ENCODE results near the gene CCT3. TPM values are rescaled to one million over a fixed set of nuclear protein-coding genes. Genes with fewer than 3 reads are reported as not detected.

Gene CCT3
- total RNA-seq = 245 and 330 TPM in 2 replicates
- polyA plus RNA-seq = 282 and 287 TPM in 2 replicates

DNA sequence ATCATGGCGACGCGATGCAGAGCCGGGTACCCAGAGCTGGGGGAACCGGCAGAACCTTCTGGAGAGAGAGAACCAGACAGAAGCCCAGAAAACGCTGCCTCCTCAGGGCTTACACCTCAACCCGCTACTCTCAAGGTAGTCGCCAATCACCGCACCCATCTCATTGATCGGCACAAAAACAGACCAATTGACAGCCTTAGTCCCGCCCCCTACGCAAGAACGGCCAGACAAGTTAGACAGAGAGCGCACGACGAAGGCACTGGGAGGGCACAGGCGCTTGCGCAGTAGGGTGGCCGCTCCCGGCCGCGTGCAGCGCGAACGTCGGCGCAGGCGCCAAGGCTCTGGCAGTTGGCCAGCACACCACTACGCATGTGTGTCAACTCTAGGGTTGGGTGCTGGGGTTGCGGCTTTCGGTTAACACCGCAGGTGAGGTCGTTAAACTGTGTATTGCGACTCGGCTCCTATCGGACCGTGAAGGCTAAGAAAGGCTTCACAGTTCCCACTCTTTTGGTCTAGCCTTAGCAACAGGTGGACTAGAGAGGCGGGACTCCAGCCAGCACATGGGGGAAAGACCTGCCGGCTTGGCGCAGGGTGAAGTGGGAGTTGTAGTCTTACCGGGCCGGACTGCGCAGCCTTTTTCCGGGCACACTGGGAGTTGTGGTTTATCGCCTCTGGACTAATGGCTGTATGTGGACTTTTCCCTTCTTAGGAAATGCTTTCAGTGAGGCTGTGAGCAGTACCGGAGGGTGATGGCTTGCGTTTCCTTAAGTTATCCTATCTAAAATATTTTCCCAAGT, at the start of gene CCT3, which contains the start of gene TSACC:
TSS of gene CCT3 (minus strand) at position 113 of the 797 bp plus-strand sequence. CDS start at position 5, 108 bp downstream.
TSS of gene TSACC (plus strand) at position 347 of the 797 bp plus-strand sequence. CDS start 1,232 bp downstream, outside the sequence.
- H3K9me3 ChIP-seq (ENCODE audit: low read depth) = no peaks in the 10 kb centered on the region
- peak within 1 kb of the TSS; percentile 85 for H3K27ac ChIP-seq
- H3K4me1 ChIP-seq (ENCODE audit: low read depth) = peaks cover 9% of the 10 kb centered on the region
- peak; percentile 98 to 100 for DNase-seq (ENCODE audit: low read depth in 1 of 2, low spot score in 1 of 2)
- peak within 1 kb of the TSS; percentile 98 for H3K4me3 ChIP-seq
- H3K36me3 ChIP-seq = peaks cover 21% of the 10 kb centered on the region
- TF ChIP-seq, protein P1, sequence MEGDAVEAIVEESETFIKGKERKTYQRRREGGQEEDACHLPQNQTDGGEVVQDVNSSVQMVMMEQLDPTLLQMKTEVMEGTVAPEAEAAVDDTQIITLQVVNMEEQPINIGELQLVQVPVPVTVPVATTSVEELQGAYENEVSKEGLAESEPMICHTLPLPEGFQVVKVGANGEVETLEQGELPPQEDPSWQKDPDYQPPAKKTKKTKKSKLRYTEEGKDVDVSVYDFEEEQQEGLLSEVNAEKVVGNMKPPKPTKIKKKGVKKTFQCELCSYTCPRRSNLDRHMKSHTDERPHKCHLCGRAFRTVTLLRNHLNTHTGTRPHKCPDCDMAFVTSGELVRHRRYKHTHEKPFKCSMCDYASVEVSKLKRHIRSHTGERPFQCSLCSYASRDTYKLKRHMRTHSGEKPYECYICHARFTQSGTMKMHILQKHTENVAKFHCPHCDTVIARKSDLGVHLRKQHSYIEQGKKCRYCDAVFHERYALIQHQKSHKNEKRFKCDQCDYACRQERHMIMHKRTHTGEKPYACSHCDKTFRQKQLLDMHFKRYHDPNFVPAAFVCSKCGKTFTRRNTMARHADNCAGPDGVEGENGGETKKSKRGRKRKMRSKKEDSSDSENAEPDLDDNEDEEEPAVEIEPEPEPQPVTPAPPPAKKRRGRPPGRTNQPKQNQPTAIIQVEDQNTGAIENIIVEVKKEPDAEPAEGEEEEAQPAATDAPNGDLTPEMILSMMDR (IDR thresholded peaks at IDR 0.05; ENCODE audit: low read depth, low read length) = no peak
- H3K27me3 ChIP-seq = no peaks in the 10 kb centered on the region

DNA sequence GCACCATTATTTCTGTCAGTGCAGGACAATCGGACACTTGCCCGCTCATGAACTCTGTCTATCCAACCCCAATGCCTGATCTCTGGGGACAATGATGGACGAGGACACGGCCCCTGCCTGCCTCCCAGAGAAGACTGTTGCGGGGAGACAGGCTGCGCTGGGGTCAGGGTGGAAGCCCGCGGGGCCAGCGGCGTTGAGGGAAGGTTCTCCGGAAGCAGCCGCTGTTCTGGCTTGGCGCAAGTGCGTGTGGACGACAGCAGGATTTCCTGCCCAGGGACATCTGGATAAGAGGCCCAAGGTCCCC, 49.7 kb upstream of the CCT3 start:
- peak overlapping the region; percentile 8 for H3K4me3 ChIP-seq
- no peak overlapping the region for H3K27ac ChIP-seq
- DNase-seq (ENCODE audit: low read depth in 1 of 2, low spot score in 1 of 2) = peak in 1 of 2 donors; percentile 8
- no peaks in the 10 kb centered on the region for H3K4me1 ChIP-seq (ENCODE audit: low read depth)
- H3K27me3 ChIP-seq = peaks cover 55% of the 10 kb centered on the region
- H3K9me3 ChIP-seq (ENCODE audit: low read depth) = no peaks in the 10 kb centered on the region
- H3K36me3 ChIP-seq = no peaks in the 10 kb centered on the region
- TF ChIP-seq, protein P1 (IDR thresholded peaks at IDR 0.05; ENCODE audit: low read depth, low read length) = no peak

DNA sequence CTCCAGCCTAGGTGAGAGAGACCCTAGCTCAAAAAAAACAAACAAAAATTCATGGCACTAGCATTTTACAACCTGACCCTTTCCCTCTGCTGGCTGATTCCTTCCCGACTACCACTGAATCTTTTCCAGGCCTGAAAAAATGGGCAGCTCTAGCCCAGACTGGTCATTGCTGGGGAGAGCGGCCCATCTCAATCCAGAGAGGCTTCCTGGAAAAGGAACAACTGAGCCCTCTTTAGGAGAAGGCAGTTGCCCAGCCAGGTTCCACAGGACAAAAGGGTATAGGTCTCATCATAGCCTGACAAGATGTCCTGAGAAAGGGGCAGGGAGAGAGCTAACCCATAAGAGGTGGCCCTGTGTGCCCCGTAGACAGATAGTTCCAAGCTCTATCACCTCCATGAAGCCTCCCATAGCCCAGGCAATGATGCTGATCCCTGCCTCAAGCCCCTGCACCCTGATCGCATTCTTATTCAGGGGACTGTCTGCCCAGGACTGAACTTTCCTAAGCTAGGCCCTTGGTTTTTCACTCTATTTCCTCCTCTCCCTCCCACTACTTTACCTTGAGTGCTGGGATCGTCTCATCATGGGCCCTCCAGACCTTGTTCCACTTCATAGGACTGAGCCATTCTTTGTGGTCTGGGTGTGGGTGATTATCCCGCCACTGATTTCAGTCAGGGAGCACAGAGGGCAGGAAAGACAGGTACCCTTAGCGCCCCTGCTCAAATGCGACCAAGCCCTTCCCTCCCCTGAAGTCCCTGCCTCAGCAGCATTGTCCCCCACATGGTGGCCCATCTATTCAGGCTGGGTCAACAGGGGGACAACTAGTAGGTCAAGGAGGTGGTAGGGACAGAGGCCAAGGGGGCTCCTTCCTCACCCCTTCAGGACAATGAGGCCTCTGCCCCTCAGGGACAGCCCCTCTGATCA, 49.1 kb upstream of the CCT3 start:
- TF ChIP-seq, protein P1 (IDR thresholded peaks at IDR 0.05; ENCODE audit: low read depth, low read length) = no peak
- H3K4me1 ChIP-seq (ENCODE audit: low read depth) = peaks cover 5% of the 10 kb centered on the region
- H3K4me3 ChIP-seq = no peak overlapping the region
- no peaks in the 10 kb centered on the region for H3K9me3 ChIP-seq (ENCODE audit: low read depth)
- H3K27me3 ChIP-seq = peaks cover 55% of the 10 kb centered on the region
- no peak for DNase-seq (ENCODE audit: low read depth in 1 of 2, low spot score in 1 of 2)
- H3K27ac ChIP-seq = no peak overlapping the region
- H3K36me3 ChIP-seq = no peaks in the 10 kb centered on the region

DNA sequence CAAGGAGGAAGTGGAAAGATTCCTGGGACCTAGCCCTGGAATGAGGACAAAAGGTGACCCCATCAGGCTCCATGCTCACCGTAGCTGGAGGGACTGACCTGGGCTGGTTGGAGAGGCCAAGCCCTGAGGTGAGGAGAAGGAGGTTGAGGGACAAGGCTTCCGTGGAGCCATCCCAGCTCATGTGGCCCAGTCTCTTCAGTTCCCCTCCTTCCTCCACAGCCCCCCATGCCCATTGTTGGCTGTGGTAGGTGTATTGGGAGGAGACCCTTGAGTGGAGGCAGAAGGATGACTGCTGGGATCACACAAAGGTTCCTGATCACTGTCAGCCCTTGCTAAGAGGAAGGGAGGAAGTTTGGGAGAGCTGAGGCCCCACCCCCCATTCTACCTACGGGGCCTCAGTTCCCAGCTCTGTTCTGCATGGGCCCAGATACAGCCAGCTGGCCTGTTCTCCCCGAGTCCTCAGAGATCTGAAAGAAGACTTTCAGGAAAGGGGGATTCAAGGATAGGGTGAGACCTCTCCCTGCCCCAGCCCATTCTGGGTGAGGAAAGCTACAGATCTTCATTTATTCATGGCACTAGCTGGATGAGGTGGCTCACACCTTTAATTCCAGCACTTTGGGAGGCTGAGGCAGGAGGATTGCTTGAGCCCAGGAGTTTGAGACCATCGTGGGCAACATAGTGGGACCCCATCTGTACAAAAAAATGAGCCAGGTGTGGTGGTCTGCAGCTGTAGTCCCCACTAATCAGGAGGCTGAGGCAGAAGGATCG, 48.2 kb upstream of the CCT3 start:
- TF ChIP-seq, protein P1 (IDR thresholded peaks at IDR 0.05; ENCODE audit: low read depth, low read length) = no peak
- Histone ChIP-seq H3K27me3 (peaks cover 54% of the 10 kb centered on the region), H3K4me3 (no peak overlapping the region)

DNA sequence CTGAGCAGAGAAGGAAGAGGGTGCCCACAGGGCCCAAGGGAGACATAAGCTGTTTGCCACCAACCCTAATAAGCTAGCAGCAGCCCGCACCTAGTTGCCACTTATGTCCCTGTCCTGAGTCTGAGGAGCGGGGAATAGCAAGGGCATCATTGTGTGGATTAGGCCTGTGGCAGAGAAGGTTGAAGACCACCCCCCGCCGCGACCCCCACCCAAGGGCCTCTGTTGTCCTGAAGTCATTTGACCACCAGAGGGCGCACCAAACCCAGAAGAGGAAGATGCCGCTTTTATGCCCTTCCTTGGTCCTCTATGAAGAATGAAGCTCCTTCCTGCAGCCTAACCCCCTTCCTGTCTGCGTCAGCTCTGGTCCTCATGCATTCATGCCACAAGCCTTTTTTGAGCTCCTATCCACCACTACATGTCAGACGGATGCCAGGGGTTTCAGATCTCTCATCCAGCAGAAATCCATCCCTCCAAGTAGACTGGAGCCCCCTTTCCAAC, 47.5 kb upstream of the CCT3 start:
- Histone ChIP-seq H3K9me3 (ENCODE audit: low read depth) (no peaks in the 10 kb centered on the region), H3K27ac (no peak overlapping the region)
- TF ChIP-seq, protein P1 (IDR thresholded peaks at IDR 0.05; ENCODE audit: low read depth, low read length) = peak; percentile 92

More for the DNA sequence above, 48.2 kb upstream of the CCT3 start:
- H3K9me3 ChIP-seq (ENCODE audit: low read depth) = no peaks in the 10 kb centered on the region
- no peak for DNase-seq (ENCODE audit: low read depth in 1 of 2, low spot score in 1 of 2)
- peaks cover 9% of the 10 kb centered on the region for H3K4me1 ChIP-seq (ENCODE audit: low read depth)
- no peak overlapping the region for H3K27ac ChIP-seq
- no peaks in the 10 kb centered on the region for H3K36me3 ChIP-seq

More for the DNA sequence above, 47.5 kb upstream of the CCT3 start:
- H3K27me3 ChIP-seq = peaks cover 47% of the 10 kb centered on the region
- no peak overlapping the region for H3K4me3 ChIP-seq
- peak; percentile 78 to 85 for DNase-seq (ENCODE audit: low read depth in 1 of 2, low spot score in 1 of 2)
- no peaks in the 10 kb centered on the region for H3K36me3 ChIP-seq
- H3K4me1 ChIP-seq (ENCODE audit: low read depth) = peaks cover 9% of the 10 kb centered on the region

Measured in cardiac muscle cell (in vitro differentiated cells and primary cell).